Endothelial cell of umbilical vein (primary cell): ENCODE measurements around the gene ATP9B. TPM values are rescaled to one million over a fixed set of nuclear protein-coding genes. Genes with fewer than 3 reads are reported as not detected.

Experiments used
- BruUV-seq: library from RNA; stranded (reverse); fragments of 400-500 nt; replicated peaks from 2 replicates; lab custom pipeline; 2021; lab: Mats Ljungman, UMichigan
- CTCF ChIA-PET: fragments of 300-600, 350-600 bp; sonication (Branson Sonifier 250); formaldehyde crosslinking; loops from one replicate; lab custom pipeline; 2021; ENCODE audit warnings: antibody characterized with exemption, inconsistent platforms; lab: Charles Lee
- POLR2A ChIA-PET: fragments of 300-600, 350-600 bp; sonication (Branson Sonifier 250); formaldehyde crosslinking; loops from one replicate; lab custom pipeline; 2021; ENCODE audit warnings: antibody characterized with exemption, inconsistent platforms; lab: Charles Lee
- DNase-seq: peaks from one replicate; pipeline ENCODE4 v3.0.0-alpha.2; 2011; ENCODE audit warnings: low read depth, low spot score
- FAIRE-seq: peaks from 2 replicates; lab custom pipeline; 2011; peaks lifted over from hg19 to GRCh38; lab: Jason Lieb, UNC
- H2AFZ ChIP-seq: 2 replicates; pipeline ENCODE4 v1.6.0; 2012; ENCODE audit warnings: low read depth, low read length, control low read depth, inconsistent platforms
- H3K27ac ChIP-seq: 2 replicates; pipeline ENCODE4 v1.5.1; 2011; ENCODE audit warnings: low read depth, mild to moderate bottlenecking, control low read depth, low read length, moderate library complexity; ENCODE audit not compliant: insufficient read depth
- H3K27me3 ChIP-seq, 2 experiments: 2 replicates each; pipeline versions ENCODE4 v1.6.0 to v1.6.1; 2011; ENCODE audit warnings: low read length in 2 of 2, mixed read lengths in 1 of 2; ENCODE audit not compliant: control insufficient read depth in 2 of 2, insufficient read depth in 2 of 2
- H3K36me3 ChIP-seq, 2 experiments: 2 replicates in 1 of 2; 3 replicates in 1 of 2; pipeline ENCODE4 v1.5.1; 2011; ENCODE audit warnings: low read length in 2 of 2, mild to moderate bottlenecking in 1 of 2, moderate library complexity in 1 of 2; ENCODE audit not compliant: control insufficient read depth in 2 of 2, insufficient read depth in 2 of 2; ENCODE audit errors: extremely low read depth in 1 of 2
- H3K4me1 ChIP-seq: 3 replicates; pipeline ENCODE4 v1.5.1; 2011; ENCODE audit warnings: mild to moderate bottlenecking, low read length; ENCODE audit not compliant: control insufficient read depth, insufficient read depth; ENCODE audit errors: extremely low read depth
- H3K4me2 ChIP-seq: 2 replicates; pipeline ENCODE4 v1.6.1; 2011; ENCODE audit warnings: low read length, control low read depth, mixed read lengths; ENCODE audit not compliant: insufficient read depth
- H3K4me3 ChIP-seq, 3 experiments: fragments of 200-600 bp in 1 of 3; sonication (generic), shearing (Covaris generic) in 1 of 3; replicated peaks in 1 of 3; 2 replicates each; pipeline ENCODE4 v1.5.1; 2011 to 2016; ENCODE audit warnings: control low read depth in 3 of 3, low read length in 3 of 3, mild to moderate bottlenecking in 2 of 3, inconsistent platforms in 1 of 3, low read depth in 1 of 3, moderate library complexity in 1 of 3; ENCODE audit not compliant: insufficient read depth in 1 of 3
- H3K79me2 ChIP-seq: 2 replicates; pipeline ENCODE4 v1.6.0; 2012; ENCODE audit warnings: low read length, inconsistent platforms; ENCODE audit not compliant: control insufficient read depth, insufficient read depth
- H3K9ac ChIP-seq: replicated peaks from 2 replicates; pipeline ENCODE3; 2011; ENCODE audit warnings: low read length, control low read depth; ENCODE audit not compliant: insufficient read depth; ENCODE audit errors: extremely low read depth
- H3K9me1 ChIP-seq: replicated peaks from 3 replicates; pipeline ENCODE4 v1.6.0; 2011; ENCODE audit warnings: mild to moderate bottlenecking, low read length; ENCODE audit not compliant: control insufficient read depth, insufficient read depth; ENCODE audit errors: extremely low read depth
- H3K9me3 ChIP-seq: replicated peaks from 2 replicates; pipeline ENCODE4 v1.5.1; 2012; ENCODE audit warnings: low read length, inconsistent platforms; ENCODE audit not compliant: control insufficient read depth, insufficient read depth
- H4K20me1 ChIP-seq: replicated peaks from 2 replicates; pipeline ENCODE3; 2011; ENCODE audit warnings: mild to moderate bottlenecking, low read length; ENCODE audit not compliant: control insufficient read depth, insufficient read depth; ENCODE audit errors: extremely low read depth
- CTCF ChIP-seq, 2 donors: IDR thresholded peaks; 1 replicate in 1 of 2; 2 replicates in 1 of 2; pipeline ENCODE4 v1.5.1; 2011; ENCODE audit warnings: low read length in 2 of 2, mild to moderate bottlenecking in 2 of 2, moderate library complexity in 2 of 2, control low read depth in 1 of 2, inconsistent platforms in 1 of 2, low read depth in 1 of 2; ENCODE audit not compliant: insufficient read depth in 1 of 2; ENCODE audit errors: extremely low read depth in 1 of 2
- EZH2 ChIP-seq: IDR thresholded peaks from 2 replicates; pipeline ENCODE4 v1.6.1; 2012; ENCODE audit warnings: borderline replicate concordance, low read depth, mild to moderate bottlenecking, moderate library complexity, low read length, inconsistent platforms; ENCODE audit not compliant: severe bottlenecking
- FOS ChIP-seq: IDR thresholded peaks from 2 replicates; pipeline ENCODE4 v1.6.1; 2011; ENCODE audit warnings: mild to moderate bottlenecking, low read length, moderate library complexity, borderline replicate concordance; ENCODE audit not compliant: insufficient read depth
- GATA2 ChIP-seq: IDR thresholded peaks from 2 replicates; pipeline ENCODE4 v1.7.0; 2011; ENCODE audit warnings: low read depth, mild to moderate bottlenecking, moderate library complexity, mixed read lengths, low read length; ENCODE audit not compliant: insufficient read length, insufficient read depth
- JUN ChIP-seq: IDR thresholded peaks from 2 replicates; pipeline ENCODE4 v1.6.1; 2011; ENCODE audit warnings: borderline replicate concordance, low read depth; ENCODE audit not compliant: insufficient read length, insufficient read depth
- MAX ChIP-seq: IDR thresholded peaks from 2 replicates; pipeline ENCODE4 v1.6.1; 2011; ENCODE audit not compliant: insufficient read depth, insufficient read length
- MYC ChIP-seq: IDR thresholded peaks from one replicate; pipeline ENCODE4 v1.6.1; 2011; ENCODE audit warnings: mild to moderate bottlenecking, low read depth, low read length
- POLR2A ChIP-seq: IDR thresholded peaks from 2 replicates; pipeline ENCODE4 v1.6.1; 2012; ENCODE audit warnings: low read depth, mild to moderate bottlenecking, control low read depth, low read length
- POLR2AphosphoS5 ChIP-seq: IDR thresholded peaks from 2 replicates; pipeline ENCODE4 v1.6.1; 2012; ENCODE audit warnings: low read depth, mild to moderate bottlenecking, control low read depth, low read length, moderate library complexity; ENCODE audit not compliant: insufficient read depth
- dilution Hi-C: fragments of 300-500 bp; cut with MboI; formaldehyde crosslinking; loops from one replicate; pipeline ENCODE4 v1.15.0; 2019; ENCODE audit warnings: low sequenced_read_pairs; ENCODE audit not compliant: extremely low pct_ligation_motif_present
- intact Hi-C: fragments of 100-400 bp; cut with micrococcal nuclease; formaldehyde crosslinking; loops from one replicate; pipeline ENCODE4 v1.10.0; 2022
- polyA plus RNA-seq, 4 experiments: library from polyadenylated mRNA; depleted of rRNA in 3 of 4; stranded (reverse) in 3 of 4; unstranded in 1 of 4; fragments of >200 nt; gene quantifications; 2 replicates each; pipeline versions ENCODE4 v1.2.1 to v1.2.3, GENCODE V29; 2011 to 2012; ENCODE audit warnings: missing spikeins in 1 of 4
- total RNA-seq: library from RNA; stranded (reverse); gene quantifications from 2 replicates; pipeline ENCODE4 v1.2.3, GENCODE V29; 2021

ATP9B gene
- total and polyA plus RNA-seq, 2 donors (not counting 3 experiments of a cell fraction or from before 2014, with no cell fraction given) = 14.6 to 18.2 TPM

- CTCF ChIA-PET = no interaction called here
- Histone ChIP-seq H3K36me3 (peaks cover 0 to 18% of the 10 kb centered on the region in 2 experiments), H3K27me3 (no peaks in the 10 kb centered on the region), H3K9me3 (no peaks in the 10 kb centered on the region), H3K4me2 (no peak overlapping the region), H2AFZ (no peak overlapping the region), H3K9me1 (no peaks in the 10 kb centered on the region), H3K9ac (no peak overlapping the region), H4K20me1 (no peaks in the 10 kb centered on the region), H3K4me1 (no peaks in the 10 kb centered on the region), H3K79me2 (no peaks in the 10 kb centered on the region), H3K4me3 (no peak overlapping the region), H3K27ac (no peak overlapping the region)
- DNase-seq (no peak), FAIRE-seq (no peak)
- POLR2A ChIA-PET = no interaction called here
- TF ChIP-seq CTCF (IDR thresholded peaks at IDR 0.05; ENCODE audit: extremely low read depth in 1 of 2, insufficient read depth in 1 of 2, low read depth in 1 of 2, low read length in 2 of 2) (no peak), POLR2AphosphoS5 (no peak), FOS (no peak), POLR2A (no peak), JUN (no peak), GATA2 (no peak), MYC (no peak), EZH2 (no peak), MAX (no peak)
- dilution Hi-C loops (no loop called here), intact Hi-C loops (no loop called here)
- BruUV-seq = no TSS peak
These were observed 275.0 kb downstream of the ATP9B start for GRCh38 chr18:79344208-79344581.
